HCT116 (cell line): ENCODE data around the gene OPN3. TPM values are rescaled to one million over a fixed set of nuclear protein-coding genes. Genes with fewer than 3 reads are reported as not detected.

Experiments used
- ATAC-seq: fragments of 200-7000 bp; cut with Tn5 transposase; 2 replicates; pipeline ENCODE4 v1.9.1; 2020; ENCODE audit warnings: mild to moderate bottlenecking, moderate library complexity
- BruUV-seq: library from RNA; stranded (reverse); fragments of 400-500 nt; replicated peaks from 2 replicates; lab custom pipeline; 2021; lab: Mats Ljungman, UMichigan
- CTCF ChIA-PET: fragments of 300-600 bp; sonication (Branson Sonifier 250); formaldehyde crosslinking; loops from one replicate; lab custom pipeline; 2021; ENCODE audit warnings: antibody characterized with exemption; lab: Charles Lee
- POLR2A ChIA-PET: fragments of 300-600, 350-600 bp; sonication (Branson Sonifier 250); formaldehyde crosslinking; loops from one replicate; lab custom pipeline; 2021; ENCODE audit warnings: antibody characterized with exemption; lab: Charles Lee
- RAD21 ChIA-PET, 2 experiments: fragments of 300-600 bp; sonication (Branson Sonifier 250); formaldehyde crosslinking; loops; one replicate each; lab custom pipeline; 2023; ENCODE audit warnings: low total read pairs in 2 of 2; ENCODE audit not compliant: uncharacterized antibody in 2 of 2, unreplicated experiment in 2 of 2, low non-redundant PET in 1 of 2; lab: Charles Lee
- DNase-seq: peaks from one replicate; pipeline ENCODE4 v3.0.0-alpha.2; 2010; ENCODE audit warnings: low read depth, low spot score
- H2AFZ ChIP-seq: fragments of 200-600 bp; shearing (Covaris generic), sonication (generic); 2 replicates; pipeline ENCODE4 v1.6.1; 2017; ENCODE audit warnings: low read depth, mixed run types, mixed read lengths, antibody characterized with exemption, low read length; ENCODE audit not compliant: poor library complexity, severe bottlenecking
- H3K27ac ChIP-seq: 2 replicates; pipeline ENCODE4 v1.5.1; 2012; ENCODE audit warnings: low read depth, low read length
- H3K27me3 ChIP-seq: fragments of 200-600 bp; sonication (generic); 2 replicates; pipeline ENCODE4 v1.6.1; 2016; ENCODE audit warnings: mixed run types, low read length, mixed read lengths; ENCODE audit not compliant: insufficient read depth
- H3K36me3 ChIP-seq, 2 experiments: fragments of 200-500 bp in 1 of 2; fragments of 200-600 bp in 1 of 2; sonication (Bioruptor generic) in 1 of 2; sonication (generic) in 1 of 2; 2 replicates each; pipeline versions ENCODE4 v1.5.1 to v1.6.1; 2014 to 2016; ENCODE audit warnings: low read length in 2 of 2, inconsistent platforms in 1 of 2, mixed read lengths in 1 of 2, mixed run types in 1 of 2; ENCODE audit not compliant: insufficient read depth in 2 of 2, control insufficient read depth in 1 of 2
- H3K4me1 ChIP-seq, 2 experiments: fragments of 200-600 bp in 1 of 2; sonication (generic) in 1 of 2; 2 replicates each; pipeline versions ENCODE4 v1.5.1 to v1.6.1; 2012 to 2017; ENCODE audit warnings: low read length in 2 of 2, inconsistent platforms in 1 of 2, mild to moderate bottlenecking in 1 of 2, mixed read lengths in 1 of 2, mixed run types in 1 of 2, moderate library complexity in 1 of 2; ENCODE audit not compliant: insufficient read depth in 2 of 2, control insufficient read depth in 1 of 2
- H3K4me2 ChIP-seq: fragments of 200-600 bp; sonication (generic); 2 replicates; pipeline ENCODE4 v1.6.1; 2017; ENCODE audit warnings: mixed run types, low read length, mixed read lengths
- H3K4me3 ChIP-seq, 2 experiments: fragments of 200-600 bp in 1 of 2; sonication (generic) in 1 of 2; replicated peaks in 1 of 2; 2 replicates each; pipeline ENCODE4 v1.5.1; 2011 to 2016; ENCODE audit warnings: low read length in 2 of 2, control low read depth in 1 of 2, low read depth in 1 of 2, mild to moderate bottlenecking in 1 of 2, mixed read lengths in 1 of 2, mixed run types in 1 of 2
- H3K79me2 ChIP-seq: fragments of 200-600 bp; sonication (generic); 2 replicates; pipeline ENCODE4 v1.6.1; 2017; ENCODE audit warnings: mild to moderate bottlenecking, mixed run types, low read length, moderate library complexity, mixed read lengths; ENCODE audit not compliant: insufficient read depth
- H3K9ac ChIP-seq: fragments of 200-600 bp; sonication (generic); 2 replicates; pipeline ENCODE4 v1.6.1; 2016; ENCODE audit warnings: low read length, mixed read lengths
- H3K9me2 ChIP-seq: fragments of 200-600 bp; sonication (generic), shearing (Covaris generic); 2 replicates; pipeline ENCODE4 v1.6.1; 2017; ENCODE audit warnings: mixed run types, mild to moderate bottlenecking, moderate library complexity; ENCODE audit not compliant: insufficient read depth
- H3K9me3 ChIP-seq, 2 experiments: fragments of 200-500 bp in 1 of 2; fragments of 200-600 bp in 1 of 2; sonication (Bioruptor generic) in 1 of 2; sonication (generic) in 1 of 2; 2 replicates each; pipeline ENCODE4 v1.6.1; 2014 to 2017; ENCODE audit warnings: low read length in 2 of 2, mixed read lengths in 2 of 2, inconsistent platforms in 1 of 2, low read depth in 1 of 2, mild to moderate bottlenecking in 1 of 2, mixed run types in 1 of 2, moderate library complexity in 1 of 2; ENCODE audit not compliant: control insufficient read depth in 1 of 2, insufficient read depth in 1 of 2
- H4K20me1 ChIP-seq: fragments of 200-600 bp; sonication (generic), shearing (Covaris generic); 2 replicates; pipeline ENCODE4 v1.6.1; 2017; ENCODE audit warnings: mixed run types, mild to moderate bottlenecking, moderate library complexity; ENCODE audit not compliant: insufficient read depth
- ATF3 ChIP-seq: IDR thresholded peaks from 2 replicates; pipeline ENCODE4 v1.6.1; 2012
- CBX3 ChIP-seq: IDR thresholded peaks from 2 replicates; pipeline ENCODE4 v1.6.1; 2012; ENCODE audit warnings: low read depth
- EGR1 ChIP-seq: IDR thresholded peaks from 2 replicates; pipeline ENCODE4 v1.6.1; 2012; ENCODE audit warnings: low read depth
- ELF1 ChIP-seq: IDR thresholded peaks from 2 replicates; pipeline ENCODE4 v1.6.1; 2012; ENCODE audit warnings: low read depth, borderline replicate concordance
- EZH2 ChIP-seq: fragments of 200-600 bp; sonication (generic); IDR thresholded peaks from 2 replicates; pipeline ENCODE4 v1.6.1; 2017; ENCODE audit warnings: antibody characterized with exemption, mixed run types
- EZH2phosphoT487 ChIP-seq: fragments of 200-600 bp; IDR thresholded peaks from 2 replicates; pipeline ENCODE4 v1.6.1; 2018; ENCODE audit warnings: antibody characterized with exemption, borderline replicate concordance
- FOSL1 ChIP-seq: IDR thresholded peaks from 2 replicates; pipeline ENCODE4 v1.6.1; 2012; ENCODE audit warnings: low read depth
- MAX ChIP-seq: IDR thresholded peaks from 2 replicates; pipeline ENCODE4 v1.6.1; 2012
- POLR2A ChIP-seq: IDR thresholded peaks from 2 replicates; pipeline ENCODE4 v1.7.0; 2011; ENCODE audit warnings: borderline replicate concordance; ENCODE audit not compliant: insufficient read depth, insufficient read length; ENCODE audit errors: extremely low read depth
- POLR2AphosphoS5 ChIP-seq: IDR thresholded peaks from 2 replicates; pipeline ENCODE4 v1.6.1; 2011; ENCODE audit warnings: mild to moderate bottlenecking, low read depth, low read length, moderate library complexity
- REST ChIP-seq: IDR thresholded peaks from 2 replicates; pipeline ENCODE4 v1.6.1; 2012; ENCODE audit warnings: low read depth
- SIN3A ChIP-seq: IDR thresholded peaks from 2 replicates; pipeline ENCODE4 v1.6.1; 2012; ENCODE audit warnings: low read depth
- SP1 ChIP-seq: IDR thresholded peaks from 2 replicates; pipeline ENCODE4 v1.6.1; 2012; ENCODE audit warnings: low read depth
- SRF ChIP-seq: IDR thresholded peaks from 2 replicates; pipeline ENCODE4 v1.6.1; 2012; ENCODE audit warnings: low read depth
- TCF7L2 ChIP-seq: IDR thresholded peaks from 2 replicates; pipeline ENCODE4 v1.7.0; 2011; ENCODE audit warnings: borderline replicate concordance, inconsistent platforms; ENCODE audit not compliant: insufficient read depth, insufficient read length; ENCODE audit errors: extremely low read depth
- YY1 ChIP-seq: IDR thresholded peaks from 2 replicates; pipeline ENCODE4 v1.6.1; 2011; ENCODE audit warnings: low read length, low read depth, moderate library complexity, mild to moderate bottlenecking; ENCODE audit not compliant: insufficient replicate concordance; ENCODE audit errors: extremely low read depth
- ZBTB33 ChIP-seq: IDR thresholded peaks from 2 replicates; pipeline ENCODE4 v1.6.1; 2011; ENCODE audit warnings: mild to moderate bottlenecking, low read length, moderate library complexity; ENCODE audit not compliant: insufficient replicate concordance; ENCODE audit errors: extremely low read depth
- ZFX ChIP-seq: fragments of 450-650 bp; IDR thresholded peaks from 2 replicates; pipeline ENCODE4 v1.6.1; 2017
- ZNF274 ChIP-seq: fragments of 200-500 bp; sonication (Bioruptor generic); IDR thresholded peaks from 2 replicates; pipeline ENCODE4 v1.6.1; 2014; ENCODE audit warnings: mild to moderate bottlenecking, low read depth, low read length, inconsistent platforms
- intact Hi-C: fragments of 100-400 bp; cut with micrococcal nuclease; formaldehyde crosslinking; loops from 2 replicates; pipeline ENCODE4 v1.10.0; 2022
- total RNA-seq: library from RNA; stranded (reverse); gene quantifications from one replicate; pipeline ENCODE4 v1.2.1, GENCODE V29; 2021; ENCODE audit not compliant: unreplicated experiment

OPN3 gene
- total RNA-seq, 1 experiment from 2014 or later = 6.1 TPM

- DNase-seq (no peak), ATAC-seq (no peak)
- Histone ChIP-seq H3K27me3 (no peaks in the 10 kb centered on the region), H3K79me2 (peaks cover 21% of the 10 kb centered on the region; the same call in 1 of the 2 replicates), H4K20me1 (no peaks in the 10 kb centered on the region), H2AFZ (no peak overlapping the region), H3K9me3 (no peaks in the 10 kb centered on the region), H3K4me2 (no peak overlapping the region), H3K27ac (no peak overlapping the region), H3K4me3 (no peak overlapping the region), H3K36me3 (peaks cover 7 to 11% of the 10 kb centered on the region in 2 experiments; a peak in 3 of 4 replicates), H3K9ac (no peak overlapping the region), H3K4me1 (peaks cover 5 to 17% of the 10 kb centered on the region in 2 experiments; a peak in 3 of 4 replicates), H3K9me2 (no peaks in the 10 kb centered on the region)
- TF ChIP-seq ATF3 (no peak), POLR2A (no peak), ZBTB33 (no peak), ZFX (no peak), TCF7L2 (no peak), ELF1 (no peak), ZNF274 (no peak), SRF (no peak), POLR2AphosphoS5 (no peak), REST (no peak), SIN3A (no peak), YY1 (no peak), SP1 (no peak), EZH2 (no peak), EZH2phosphoT487 (no peak), MAX (no peak), CBX3 (no peak), FOSL1 (no peak), EGR1 (no peak)
- ChIA-PET CTCF (no interaction called here), RAD21 (no interaction called here), POLR2A (no interaction called here)
- intact Hi-C loops = no loop called here
- no TSS peak for BruUV-seq
Measured at GRCh38 chr1:241636291-241636690, 3.9 kb downstream of the OPN3 start.
